ENCODE data around the gene KIF19.

DNA sequence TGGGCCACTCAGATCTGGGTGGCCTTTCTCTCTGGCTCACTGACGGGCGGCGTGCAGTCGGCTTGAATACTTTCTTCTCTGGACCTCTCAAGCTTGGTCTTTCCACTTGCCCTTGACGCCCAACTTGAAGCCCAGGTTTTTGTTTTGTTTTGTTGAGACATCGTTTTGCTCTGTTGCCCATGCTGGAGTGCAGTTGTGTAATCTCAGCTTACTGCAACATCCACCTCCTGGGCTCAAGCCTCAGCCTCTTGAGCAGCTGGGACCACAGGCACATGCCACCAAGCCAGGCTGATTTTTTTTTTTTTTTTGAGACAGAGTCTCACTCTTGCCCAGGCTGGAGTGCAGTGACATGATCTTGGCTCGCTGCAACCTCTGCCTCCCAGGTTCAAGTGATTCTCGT, 22.7 kb upstream of the KIF19 start:
- TF ChIP-seq POLR2A (IDR thresholded peaks at IDR 0.05) = no peak
- TF ChIP-seq, protein P1, sequence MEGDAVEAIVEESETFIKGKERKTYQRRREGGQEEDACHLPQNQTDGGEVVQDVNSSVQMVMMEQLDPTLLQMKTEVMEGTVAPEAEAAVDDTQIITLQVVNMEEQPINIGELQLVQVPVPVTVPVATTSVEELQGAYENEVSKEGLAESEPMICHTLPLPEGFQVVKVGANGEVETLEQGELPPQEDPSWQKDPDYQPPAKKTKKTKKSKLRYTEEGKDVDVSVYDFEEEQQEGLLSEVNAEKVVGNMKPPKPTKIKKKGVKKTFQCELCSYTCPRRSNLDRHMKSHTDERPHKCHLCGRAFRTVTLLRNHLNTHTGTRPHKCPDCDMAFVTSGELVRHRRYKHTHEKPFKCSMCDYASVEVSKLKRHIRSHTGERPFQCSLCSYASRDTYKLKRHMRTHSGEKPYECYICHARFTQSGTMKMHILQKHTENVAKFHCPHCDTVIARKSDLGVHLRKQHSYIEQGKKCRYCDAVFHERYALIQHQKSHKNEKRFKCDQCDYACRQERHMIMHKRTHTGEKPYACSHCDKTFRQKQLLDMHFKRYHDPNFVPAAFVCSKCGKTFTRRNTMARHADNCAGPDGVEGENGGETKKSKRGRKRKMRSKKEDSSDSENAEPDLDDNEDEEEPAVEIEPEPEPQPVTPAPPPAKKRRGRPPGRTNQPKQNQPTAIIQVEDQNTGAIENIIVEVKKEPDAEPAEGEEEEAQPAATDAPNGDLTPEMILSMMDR (IDR thresholded peaks at IDR 0.05) = no peak
